Gastroesophageal sphincter (tissue), 3 donors: Measurements from ENCODE around the gene COL18A1.

Experiments used
- CTCF ChIP-seq, 4 experiments: fragments of 200-600 bp in 2 of 4; fragments of 450-650 bp in 2 of 4; sonication (generic) in 1 of 4; IDR thresholded peaks; one replicate each; pipeline ENCODE4 v1.5.1; 2017 to 2019; ENCODE audit warnings: antibody characterized with exemption in 4 of 4, mild to moderate bottlenecking in 2 of 4, moderate library complexity in 2 of 4
- POLR2AphosphoS5 ChIP-seq: sonication (generic); formaldehyde crosslinking; IDR thresholded peaks from one replicate; pipeline ENCODE4 v1.6.1; 2017; ENCODE audit warnings: antibody characterized with exemption

GRCh38 chr21:45481566-45481965 is 76.6 kb downstream of the COL18A1 start:
- TF ChIP-seq CTCF (IDR thresholded peaks at IDR 0.05) (no peak), POLR2AphosphoS5 (no peak)
